Activated gamma-delta T cell treated with anti-CD3 and anti-CD28 coated beads, Interleukin-2, amount 50 U/mL, for 16 hours (primary cell): ENCODE data around the gene GAL.
"Not testable (repeated sequence)": the region's sequence is repeated elsewhere in the genome, so short reads cannot be mapped to it uniquely, and the experiment has no call there.

Source experiments
- DNase-seq: peaks from one replicate; pipeline ENCODE4 v3.0.0-alpha.2; 2020; ENCODE audit warnings: low read depth

GAL gene, protein sequence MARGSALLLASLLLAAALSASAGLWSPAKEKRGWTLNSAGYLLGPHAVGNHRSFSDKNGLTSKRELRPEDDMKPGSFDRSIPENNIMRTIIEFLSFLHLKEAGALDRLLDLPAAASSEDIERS

DNA sequence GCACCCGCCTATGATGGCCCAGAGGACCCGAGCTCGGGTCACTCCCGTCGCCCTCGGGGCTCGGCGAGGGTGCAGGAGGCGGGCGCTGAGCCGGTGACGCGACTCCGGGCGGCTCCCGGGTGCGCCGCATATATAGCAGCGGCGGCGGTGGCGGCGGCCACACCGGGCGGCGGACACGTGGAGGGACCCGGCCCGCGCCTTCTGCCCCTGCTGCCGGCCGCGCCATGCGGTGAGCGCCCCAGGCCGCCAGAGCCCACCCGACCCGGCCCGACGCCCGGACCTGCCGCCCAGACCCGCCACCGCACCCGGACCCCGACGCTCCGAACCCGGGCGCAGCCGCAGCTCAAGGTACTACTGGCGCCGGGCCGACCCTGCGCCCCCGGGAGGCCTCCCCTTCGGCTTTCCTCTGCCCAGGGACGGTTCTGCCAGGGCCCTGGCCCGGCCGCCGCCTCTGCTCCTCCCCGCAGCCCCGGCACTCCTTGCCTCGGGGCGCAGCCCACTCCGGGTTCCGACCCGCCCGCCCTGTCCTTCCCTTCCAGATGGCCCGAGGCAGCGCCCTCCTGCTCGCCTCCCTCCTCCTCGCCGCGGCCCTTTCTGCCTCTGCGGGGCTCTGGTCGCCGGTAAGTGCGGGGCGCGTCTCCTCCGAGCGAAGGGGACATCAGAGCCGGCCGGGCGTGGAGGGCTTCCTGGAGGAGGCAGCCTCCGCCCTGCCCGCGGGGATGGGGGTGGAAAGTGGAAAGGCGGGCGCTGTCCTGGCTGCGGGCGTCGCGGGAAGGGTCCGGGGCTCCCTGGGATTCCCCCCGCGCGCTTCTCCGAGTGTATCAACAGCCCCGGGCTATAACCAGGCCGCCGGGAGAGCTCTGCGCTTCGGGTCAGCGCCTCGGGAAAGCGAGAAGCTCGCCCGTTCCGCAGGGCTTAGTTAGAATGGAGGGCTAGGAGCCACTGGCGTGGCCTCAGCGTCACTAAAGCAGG is at the start of gene GAL:
Gene GAL, plus strand, starts transcription at position 160 of the 972 bp plus-strand sequence. Its CDS starts 380 bp downstream, at position 540.
- DNase-seq = no peak

DNA sequence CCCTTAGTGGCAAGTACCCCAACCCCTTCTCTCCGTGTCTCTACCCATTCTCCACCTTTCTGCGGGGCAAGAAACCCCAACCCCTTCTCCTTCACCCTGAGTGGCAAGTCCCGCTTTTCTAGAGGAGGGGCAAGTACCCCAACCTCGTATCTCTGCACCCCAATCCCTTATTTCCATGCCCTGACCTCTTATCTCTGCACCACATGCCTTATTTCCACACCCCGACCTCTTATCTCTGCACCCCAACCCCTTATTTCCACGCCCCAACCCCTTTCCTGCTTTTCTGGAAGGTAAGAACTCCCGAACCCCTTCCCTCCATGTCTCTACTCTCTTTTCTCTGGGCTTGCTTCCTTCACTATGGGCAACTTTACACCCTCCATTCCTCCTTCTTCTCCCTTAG is 49.7 kb upstream of the GAL start:
- DNase-seq = not testable (repeated sequence)

DNA sequence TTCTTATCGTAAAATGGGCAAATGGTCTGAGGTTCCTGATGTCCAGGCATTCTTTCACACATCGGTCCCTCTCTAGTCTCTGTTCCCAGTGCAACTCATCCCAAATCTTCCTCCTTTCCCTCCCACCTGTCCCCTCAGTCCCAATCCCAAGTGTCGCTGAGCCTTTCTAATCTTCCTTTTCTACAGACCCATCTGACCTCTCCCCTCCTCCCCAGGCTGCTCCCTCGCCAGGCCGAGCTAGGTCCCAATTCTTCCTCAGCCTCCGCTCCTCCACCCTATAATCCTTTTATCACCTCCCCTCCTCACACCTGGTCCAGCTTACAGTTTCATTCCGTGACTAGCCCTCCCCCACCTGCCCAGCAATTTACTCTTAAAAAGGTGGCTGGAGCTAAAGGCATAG is 49.2 kb upstream of the GAL start:
- DNase-seq = not testable (repeated sequence)

DNA sequence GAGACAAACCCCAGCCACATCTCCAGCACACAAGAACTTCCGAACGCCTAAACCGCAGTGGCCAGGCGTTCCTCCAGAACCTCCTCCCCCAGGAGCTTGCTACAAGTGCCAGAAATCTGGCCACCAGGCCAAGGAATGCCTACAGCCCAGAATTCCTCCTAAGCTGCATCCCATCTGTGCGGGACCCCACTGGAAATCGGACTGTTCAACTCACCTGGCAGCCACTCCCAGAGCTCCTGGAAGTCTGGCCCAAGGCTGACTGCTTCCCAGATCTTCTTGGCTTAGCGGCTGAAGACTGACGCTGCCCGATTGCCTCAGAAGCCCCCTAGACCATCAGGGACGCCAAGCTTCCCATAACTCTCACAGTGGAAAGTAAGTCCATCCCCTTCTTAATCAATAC is 48.5 kb upstream of the GAL start:
- DNase-seq = not testable (repeated sequence)

DNA sequence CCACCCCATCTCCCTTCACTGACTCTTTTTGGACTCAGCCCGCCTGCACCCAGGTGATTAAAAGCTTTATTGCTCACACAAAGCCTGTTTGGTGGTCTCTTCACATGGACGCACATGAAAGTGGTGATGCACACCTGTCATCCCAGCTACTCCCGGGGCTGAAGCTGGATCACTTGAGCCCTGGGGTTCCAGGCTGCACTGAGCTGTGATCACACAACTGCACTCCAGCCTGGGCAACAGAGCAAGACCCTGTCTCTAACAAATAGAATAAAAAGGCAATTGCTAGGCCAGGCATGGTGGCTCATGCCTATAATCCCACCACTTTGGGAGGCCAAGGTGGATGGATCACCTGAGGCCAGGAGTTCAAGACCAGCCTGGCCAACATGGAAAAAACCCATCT is 45.0 kb upstream of the GAL start:
- DNase-seq = not testable (repeated sequence)

DNA sequence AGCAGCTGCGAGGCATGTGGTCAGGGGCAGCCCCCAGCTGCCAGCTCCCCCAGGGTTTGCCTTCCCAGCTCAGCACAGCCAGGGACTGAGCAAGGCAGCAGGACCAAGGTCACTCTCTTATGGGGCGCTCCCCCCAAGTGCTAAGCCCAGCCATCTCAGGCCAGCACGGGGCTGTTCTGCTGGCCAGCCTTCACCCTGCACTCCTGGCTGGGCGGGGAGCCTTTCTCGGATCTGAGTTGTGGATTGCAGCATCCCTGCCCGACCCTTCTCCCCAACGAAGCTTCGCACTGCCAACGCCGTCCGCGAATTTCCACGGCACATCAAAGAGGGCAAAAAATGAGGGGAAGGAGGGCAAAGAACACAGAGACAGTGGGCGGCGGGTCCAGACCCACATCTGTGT is 42.5 kb upstream of the GAL start:
- no peak for DNase-seq

DNA sequence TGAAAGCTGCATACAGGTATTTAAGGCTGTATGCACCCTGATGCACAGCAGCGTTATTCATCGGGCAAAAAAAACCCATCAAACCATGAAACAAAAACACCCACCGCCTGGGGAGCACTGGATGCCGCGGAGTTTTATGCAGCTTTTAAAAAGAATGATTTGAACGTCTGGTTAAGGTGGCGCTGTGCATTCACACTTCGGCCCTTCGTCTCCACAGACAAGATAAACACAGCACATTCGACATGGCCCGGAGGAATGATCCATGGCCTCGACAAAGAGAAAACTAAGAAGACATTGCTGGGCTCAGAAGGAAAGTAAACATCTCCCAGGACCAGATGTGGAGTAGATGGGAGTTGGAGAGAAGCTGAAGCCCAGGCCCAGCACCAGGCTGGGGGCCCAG is 40.8 kb upstream of the GAL start:
- no peak for DNase-seq

DNA sequence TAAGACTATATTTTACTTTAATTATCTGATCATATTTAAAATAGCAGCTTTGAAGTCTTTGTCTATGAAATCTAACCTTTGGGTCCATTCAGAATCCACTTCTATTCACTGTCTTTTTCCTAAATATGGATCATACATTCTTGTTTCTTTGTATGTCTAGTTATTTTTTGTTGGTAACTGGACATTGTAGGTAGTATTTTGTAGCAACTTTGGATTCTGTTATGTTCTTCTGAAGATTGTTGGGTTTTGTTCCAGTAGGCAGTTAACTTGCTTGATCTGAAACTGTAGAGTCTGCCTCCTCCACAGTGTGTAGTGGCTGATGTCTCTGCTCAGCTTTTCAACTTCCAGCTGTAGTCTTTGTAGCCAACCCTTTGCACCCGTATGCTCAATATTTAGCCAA is 37.5 kb upstream of the GAL start:
- DNase-seq = no peak

DNA sequence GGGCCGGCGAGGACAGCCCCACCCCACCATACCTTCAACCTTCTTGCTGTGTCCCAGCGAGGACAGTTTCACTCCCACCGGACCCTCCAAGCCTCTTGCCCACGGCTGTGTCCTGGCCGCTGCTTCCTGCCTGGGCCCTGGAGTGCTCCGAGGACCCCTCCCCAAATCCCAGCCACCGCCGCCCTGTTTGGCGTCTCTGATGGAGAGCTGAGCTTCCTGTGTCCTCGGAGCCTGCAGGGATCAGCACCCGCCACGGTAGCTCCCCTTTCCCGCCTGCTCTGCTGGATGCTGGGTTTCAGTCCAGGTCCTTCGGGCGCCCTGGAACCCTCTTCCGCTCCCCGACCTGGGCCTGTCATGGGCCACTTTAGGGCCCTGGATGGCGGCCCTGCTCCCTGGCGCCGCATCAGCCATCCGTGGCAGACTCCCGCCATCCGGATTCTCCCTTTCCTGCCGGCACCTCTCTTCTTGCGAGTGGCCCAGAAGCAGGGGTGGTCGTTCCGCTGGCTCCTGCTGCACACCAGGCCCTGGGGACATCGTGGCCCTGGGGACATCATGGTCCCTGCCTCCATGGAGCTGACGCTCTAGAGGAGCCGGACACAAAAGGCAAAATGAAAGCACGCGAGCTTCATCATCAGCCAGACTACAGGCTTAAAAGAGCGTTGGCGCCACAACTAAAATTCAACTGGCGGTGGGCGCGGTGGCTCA is 34.3 kb upstream of the GAL start:
- DNase-seq = no peak

DNA sequence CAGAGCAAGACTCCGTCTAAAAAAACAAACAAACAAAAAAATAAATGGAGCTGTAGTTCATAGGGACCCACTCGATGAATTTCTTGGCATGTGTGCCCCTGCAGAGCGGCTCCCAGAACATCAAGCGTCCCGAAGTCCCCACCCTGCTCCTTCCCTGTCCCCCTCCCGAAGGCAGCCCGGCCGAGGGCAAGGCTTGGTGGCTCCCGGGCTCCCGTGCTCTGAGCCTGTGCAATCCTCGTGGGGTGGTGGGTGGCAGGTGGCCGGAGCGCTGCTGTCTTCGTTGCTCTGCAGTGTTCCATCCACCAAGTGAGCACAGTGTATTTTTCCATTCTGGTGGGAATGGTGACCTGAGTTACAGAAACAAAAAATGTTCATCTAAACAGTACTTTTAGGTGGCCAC is 33.5 kb upstream of the GAL start:
- no peak for DNase-seq

DNA sequence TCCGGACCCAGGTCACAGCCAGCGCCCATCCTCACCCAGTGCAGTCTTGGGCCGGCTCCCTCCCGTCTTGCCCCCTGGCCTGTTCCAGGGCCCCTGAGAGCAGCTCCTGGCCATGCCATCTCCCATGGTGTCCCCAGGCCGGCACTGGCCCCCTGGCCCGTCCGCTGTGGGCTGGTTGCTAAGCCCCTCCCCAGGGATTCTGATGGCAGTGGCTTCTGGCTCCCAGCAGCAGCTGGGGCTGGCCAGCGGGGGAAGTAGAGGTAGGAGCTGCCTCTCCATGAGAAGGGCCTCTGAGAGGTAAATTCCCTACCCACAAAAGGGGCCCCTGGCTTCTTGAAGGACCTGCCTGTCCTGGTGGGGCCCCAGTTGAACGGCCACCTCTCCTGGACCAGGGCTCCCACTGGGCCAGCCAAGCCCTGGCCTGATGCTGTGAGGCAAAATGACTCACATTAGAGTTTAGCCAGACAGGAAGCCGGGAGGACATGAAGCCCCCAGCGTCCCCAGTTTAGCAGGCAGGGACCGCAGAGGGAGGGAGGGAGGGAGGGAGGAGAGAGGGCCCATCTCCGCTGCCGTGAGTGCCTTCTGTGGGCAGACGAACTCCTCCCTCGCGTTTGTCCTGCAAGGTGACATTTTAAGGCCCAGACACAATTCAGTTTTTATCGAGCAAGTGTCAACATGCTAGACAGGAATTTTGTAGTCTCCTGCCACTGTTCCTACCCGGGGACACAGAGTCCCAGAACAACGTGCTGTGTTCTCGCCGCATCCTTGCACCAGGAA is 32.9 kb upstream of the GAL start:
- DNase-seq = no peak

DNA sequence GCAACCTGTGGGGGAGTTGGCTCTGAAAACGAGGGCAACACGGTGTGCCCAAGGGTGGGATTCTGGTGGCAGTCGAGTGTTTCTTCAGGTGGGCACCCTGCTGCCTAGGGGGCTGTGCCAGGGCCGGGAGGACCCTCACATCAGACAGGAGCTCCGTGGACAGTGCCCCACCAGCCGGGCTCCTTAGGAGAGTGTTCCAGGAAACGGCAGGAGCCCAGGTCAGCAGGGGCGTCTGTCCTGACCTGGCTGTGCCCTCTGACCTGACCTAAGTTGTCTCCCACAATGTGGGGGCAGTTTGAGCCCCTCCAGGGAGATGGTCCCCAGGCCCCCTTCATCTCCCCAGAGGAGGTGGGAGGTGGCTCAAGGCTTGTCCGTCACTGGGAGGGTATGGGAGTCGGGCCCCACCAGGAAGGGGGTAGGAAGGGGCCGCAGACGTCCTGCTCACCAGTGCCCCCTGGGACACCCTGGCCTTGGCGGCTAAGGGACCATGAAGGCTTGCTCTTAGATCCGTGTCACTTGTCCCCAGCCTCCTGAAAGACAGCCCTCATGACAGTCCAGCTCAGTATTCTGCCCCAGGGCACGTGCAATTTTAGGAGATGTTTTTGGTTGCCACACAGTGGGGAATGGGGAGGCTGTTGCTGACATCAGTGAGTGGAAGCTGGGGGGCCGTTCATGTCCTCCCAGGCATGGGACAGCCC is 32.2 kb upstream of the GAL start:
- DNase-seq = no peak

DNA sequence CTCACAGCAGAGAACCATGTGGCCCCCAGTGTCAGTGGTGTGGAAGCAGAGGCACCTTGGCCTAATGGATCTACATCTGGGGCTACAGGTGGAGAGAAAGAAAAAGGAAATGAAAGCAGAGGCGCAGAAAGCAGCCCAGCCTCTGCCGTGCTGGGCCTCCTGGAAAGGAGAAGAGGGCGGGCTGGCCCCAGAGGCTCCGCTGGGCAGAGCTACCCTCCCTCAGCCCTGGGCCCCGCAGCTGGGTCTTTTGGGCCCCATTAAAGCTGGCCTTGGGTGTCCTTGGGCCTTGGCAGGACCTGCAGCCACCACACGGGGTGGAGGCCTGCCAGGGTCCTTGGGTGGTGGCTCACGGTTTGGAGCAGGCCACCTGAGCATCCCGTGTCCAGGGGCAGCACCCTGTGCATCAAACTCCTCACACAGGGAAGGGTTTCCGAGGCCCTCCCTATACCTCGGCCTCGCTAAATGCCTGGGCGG is 31.6 kb upstream of the GAL start:
- DNase-seq = no peak

DNA sequence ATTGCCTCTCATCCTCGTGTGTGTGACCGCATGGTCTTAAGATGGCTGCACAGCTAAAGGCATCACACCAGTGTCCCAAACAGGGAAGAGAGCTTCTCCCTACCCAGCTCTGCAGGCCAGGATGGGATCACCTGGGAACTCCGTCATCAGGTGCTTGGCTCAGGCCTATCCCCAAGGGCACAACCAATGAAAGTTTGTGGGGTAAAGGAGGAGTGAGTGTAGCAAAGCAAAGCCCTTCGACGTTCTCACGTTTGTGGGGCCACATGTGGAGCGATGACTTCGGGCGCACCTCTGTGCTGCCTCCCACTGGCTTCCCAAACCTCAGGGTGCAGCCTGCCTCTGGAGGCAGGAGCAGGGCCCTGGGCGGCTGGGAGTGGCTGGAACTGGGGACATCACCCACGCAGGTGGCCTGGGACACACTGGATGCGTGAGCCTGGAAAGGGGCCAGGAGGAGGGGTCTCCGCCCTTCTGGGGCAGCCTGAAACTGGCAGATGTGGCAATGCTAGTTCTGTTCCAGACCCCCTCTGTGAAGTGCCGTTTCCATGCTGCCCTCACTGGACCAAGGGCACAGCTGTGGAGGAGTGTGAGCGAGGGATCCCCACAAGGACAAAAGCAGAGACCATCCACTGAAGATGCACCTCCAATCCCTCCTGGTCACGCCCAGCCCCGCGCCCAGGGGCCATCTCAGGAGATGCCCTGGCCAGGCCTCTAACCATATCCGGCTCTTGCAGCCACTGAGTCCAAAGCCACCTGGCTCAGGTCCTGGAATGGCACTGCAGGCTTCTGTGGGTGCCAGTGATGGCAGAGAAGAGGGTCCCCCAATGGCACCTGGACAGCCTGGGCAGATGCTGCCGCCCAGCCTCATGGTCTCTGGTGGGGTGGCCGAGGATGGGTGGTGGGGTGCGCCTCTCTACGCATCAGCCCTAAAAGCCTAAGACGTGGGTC is 30.6 kb upstream of the GAL start:
- DNase-seq = no peak

DNA sequence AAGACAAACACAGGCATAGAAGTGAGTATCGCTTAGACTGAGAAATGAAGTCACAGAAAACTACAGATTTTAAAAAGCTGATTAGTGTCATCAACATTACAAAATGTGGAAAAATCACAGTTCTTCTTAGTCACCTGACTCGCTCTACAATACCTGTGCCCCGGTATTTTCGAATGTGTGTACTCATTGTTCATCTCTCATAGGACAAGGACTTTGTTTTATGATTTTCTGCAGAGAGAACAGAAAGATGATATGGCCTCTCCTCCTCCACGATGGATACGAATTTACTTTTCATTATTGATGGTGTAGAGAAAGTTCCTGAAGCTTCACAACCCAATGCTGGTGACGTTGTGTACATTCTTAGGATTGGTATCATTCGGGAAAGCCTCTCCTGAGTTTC is 29.4 kb upstream of the GAL start:
- no peak for DNase-seq

DNA sequence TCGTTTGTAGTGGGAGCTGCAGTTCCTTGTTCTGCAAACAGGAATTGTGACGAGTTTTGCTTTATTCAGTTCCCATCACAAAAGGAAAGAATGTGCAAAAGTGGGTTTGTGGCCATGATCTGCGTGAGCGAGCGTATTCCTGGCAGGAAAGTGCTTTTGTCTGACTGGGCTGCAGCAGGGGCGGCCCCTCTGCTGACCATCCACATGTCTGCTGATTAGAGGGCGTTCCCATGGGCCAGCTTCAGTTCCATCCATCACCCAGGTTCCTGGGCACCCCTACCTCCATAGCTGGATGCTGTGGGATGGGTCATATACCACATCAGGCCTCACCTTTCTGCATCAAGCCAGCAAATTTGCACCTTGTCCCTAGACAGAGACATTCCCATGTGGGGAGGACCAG is 28.9 kb upstream of the GAL start:
- no peak for DNase-seq

DNA sequence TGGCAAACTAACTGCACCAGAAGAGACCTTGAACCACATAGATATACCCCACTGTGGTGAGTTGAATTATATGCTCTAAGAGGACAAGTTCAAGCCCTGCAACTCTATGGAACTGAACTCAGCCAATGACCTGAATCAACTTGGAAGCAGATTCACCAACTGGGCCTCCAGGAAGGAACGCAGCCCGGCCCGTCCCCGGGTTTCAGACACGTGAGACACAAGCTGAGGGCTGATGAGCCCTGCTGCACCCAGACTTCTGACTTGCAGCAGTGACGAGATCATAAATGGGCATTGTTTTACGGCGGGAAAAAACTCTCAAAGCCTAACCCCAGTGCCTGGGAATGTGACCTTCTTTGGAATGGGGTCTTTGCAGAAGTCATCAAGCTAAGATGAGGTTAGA is 28.5 kb upstream of the GAL start:
- no peak for DNase-seq

DNA sequence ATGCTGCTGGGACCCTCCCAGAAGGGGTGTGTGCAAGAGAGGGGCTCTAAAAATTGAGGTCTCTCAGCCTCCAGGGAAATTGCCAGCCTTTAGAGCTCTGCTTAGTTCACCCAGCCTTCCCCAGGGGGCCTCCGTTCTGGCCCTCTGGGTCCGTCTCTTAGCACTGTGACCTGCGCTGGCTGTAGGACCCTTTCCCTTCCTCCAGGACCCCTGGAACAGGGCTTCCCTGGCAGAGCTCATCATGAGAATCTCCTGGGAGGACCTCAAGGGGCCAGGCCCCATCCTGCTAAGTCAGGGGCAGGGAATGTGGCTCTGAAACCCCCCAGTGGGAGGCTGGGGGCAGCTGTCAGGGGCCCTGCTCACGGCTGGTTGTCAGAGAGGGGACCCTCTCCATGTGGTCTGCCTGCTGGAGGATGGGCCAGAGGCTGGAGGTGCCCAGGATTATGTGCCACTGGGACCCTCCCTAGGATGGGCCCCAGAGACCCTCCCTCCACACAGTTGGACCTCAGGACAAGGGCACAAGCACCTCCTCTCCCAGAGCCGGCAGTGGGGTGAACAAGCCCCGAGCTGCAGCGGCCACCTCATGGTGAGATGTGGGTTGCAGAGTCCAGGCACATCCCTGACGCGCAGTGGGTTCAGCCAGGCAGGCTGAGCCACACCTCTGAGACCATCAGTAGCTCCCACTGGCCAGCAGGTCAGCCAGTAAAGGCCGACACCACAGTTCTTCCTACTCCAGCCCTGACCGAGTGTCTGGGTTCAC is 27.1 kb upstream of the GAL start:
- DNase-seq = no peak

DNA sequence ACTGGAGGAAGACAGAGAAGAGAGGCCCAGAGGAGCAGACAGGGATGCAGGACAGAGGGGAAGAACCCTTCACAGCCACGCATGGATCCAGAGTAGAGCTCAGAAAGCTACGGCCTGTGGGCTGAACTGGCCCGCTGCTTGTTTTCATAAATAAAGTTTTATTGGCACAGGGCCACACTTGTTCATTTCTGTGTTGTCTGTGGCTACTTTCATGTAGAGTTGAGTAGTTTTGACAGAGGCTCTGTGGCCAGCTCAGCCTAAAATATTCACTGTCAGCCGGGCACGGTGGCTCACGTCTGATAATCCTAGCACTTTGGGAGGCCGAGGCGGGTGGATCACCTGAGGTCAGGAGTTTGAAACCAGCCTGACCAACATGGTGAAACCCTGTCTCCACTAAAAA is 26.2 kb upstream of the GAL start:
- DNase-seq = no peak

DNA sequence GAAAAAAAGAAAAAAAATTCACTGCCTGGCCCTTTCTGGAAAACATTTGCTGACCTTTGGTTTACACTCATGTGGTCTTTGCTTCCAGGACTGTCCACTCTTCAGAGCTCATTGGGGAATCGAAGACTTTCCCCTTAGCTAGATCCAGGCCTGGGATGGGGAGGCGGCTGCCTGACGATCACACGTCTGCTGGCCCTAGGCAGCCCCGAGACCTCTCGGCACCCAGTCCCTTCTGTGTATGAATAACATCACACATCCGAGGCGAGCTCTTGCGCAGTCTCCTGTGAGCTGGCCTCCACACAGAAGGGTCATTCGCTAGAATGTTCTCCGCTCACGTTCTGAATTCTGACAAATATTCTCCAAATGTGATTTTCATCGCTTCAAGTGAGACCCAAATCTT is 25.7 kb upstream of the GAL start:
- no peak for DNase-seq
